Ishikawa (cell line): Measurements from ENCODE around the gene NT5DC4.
A peak's percentile ranks its signal among the peaks of the same experiment; 100 is the strongest.

ENCODE experiments used
- CEBPB ChIP-seq: IDR thresholded peaks from 2 replicates; pipeline ENCODE4 v1.6.1; 2012
- CREB1 ChIP-seq: IDR thresholded peaks from 2 replicates; pipeline ENCODE4 v1.6.1; 2012; ENCODE audit warnings: low read depth
- EGR1 ChIP-seq: IDR thresholded peaks from 2 replicates; pipeline ENCODE4 v1.6.1; 2012
- EP300 ChIP-seq: IDR thresholded peaks from 2 replicates; pipeline ENCODE4 v1.6.1; 2012; ENCODE audit warnings: borderline replicate concordance
- FOXM1 ChIP-seq: IDR thresholded peaks from 2 replicates; pipeline ENCODE4 v1.6.1; 2012; ENCODE audit warnings: low read depth, borderline replicate concordance
- NFIC ChIP-seq: IDR thresholded peaks from 2 replicates; pipeline ENCODE4 v1.6.1; 2012
- RAD21 ChIP-seq: IDR thresholded peaks from 2 replicates; pipeline ENCODE4 v1.6.1; 2012; ENCODE audit warnings: low read depth
- TAF1 ChIP-seq: IDR thresholded peaks from 2 replicates; pipeline ENCODE4 v1.6.1; 2012; ENCODE audit warnings: low read depth, mild to moderate bottlenecking
- TCF12 ChIP-seq: IDR thresholded peaks from 2 replicates; pipeline ENCODE4 v1.6.1; 2012; ENCODE audit warnings: low read depth
- TEAD4 ChIP-seq: IDR thresholded peaks from 2 replicates; pipeline ENCODE4 v1.6.1; 2012
- YY1 ChIP-seq: IDR thresholded peaks from 2 replicates; pipeline ENCODE4 v1.6.1; 2012; ENCODE audit warnings: low read depth
- ZBTB7A ChIP-seq: IDR thresholded peaks from 2 replicates; pipeline ENCODE4 v1.6.1; 2012; ENCODE audit warnings: low read depth
- TF ChIP-seq, protein P1 (sequence below): IDR thresholded peaks from 2 replicates; pipeline ENCODE4 v1.6.1; 2012
- TF ChIP-seq, protein P2 (sequence below): IDR thresholded peaks from 2 replicates; pipeline ENCODE4 v1.6.1; 2012; ENCODE audit warnings: low read depth, mild to moderate bottlenecking
- TF ChIP-seq, protein P3 (sequence below): IDR thresholded peaks from 2 replicates; pipeline ENCODE4 v1.6.1; 2012

The NT5DC4 gene

DNA sequence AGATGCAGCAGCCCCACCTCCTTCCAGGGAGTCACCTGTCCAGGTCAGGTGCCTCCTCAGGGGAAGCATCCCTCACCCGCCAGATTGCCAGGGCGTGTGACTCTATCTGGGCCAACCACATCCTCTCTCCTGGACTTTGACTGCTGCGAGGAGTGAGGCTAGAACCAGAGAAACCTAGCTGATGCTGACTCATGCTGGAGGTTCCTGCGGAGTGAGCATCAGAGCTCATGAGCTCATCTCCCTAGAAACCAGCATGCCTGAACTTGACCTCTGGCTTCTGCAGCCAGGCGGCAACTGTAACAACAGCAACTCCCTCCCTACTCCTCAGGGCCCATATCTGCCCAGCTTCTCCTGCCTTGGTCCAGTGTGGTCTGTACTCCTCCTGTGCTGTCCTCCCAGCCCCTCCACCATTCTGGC, 28.3 kb upstream of the NT5DC4 start:
- TF ChIP-seq CREB1 (no peak), TEAD4 (no peak), EGR1 (no peak)
- TF ChIP-seq, protein P1, sequence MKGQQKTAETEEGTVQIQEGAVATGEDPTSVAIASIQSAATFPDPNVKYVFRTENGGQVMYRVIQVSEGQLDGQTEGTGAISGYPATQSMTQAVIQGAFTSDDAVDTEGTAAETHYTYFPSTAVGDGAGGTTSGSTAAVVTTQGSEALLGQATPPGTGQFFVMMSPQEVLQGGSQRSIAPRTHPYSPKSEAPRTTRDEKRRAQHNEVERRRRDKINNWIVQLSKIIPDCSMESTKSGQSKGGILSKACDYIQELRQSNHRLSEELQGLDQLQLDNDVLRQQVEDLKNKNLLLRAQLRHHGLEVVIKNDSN = peak; percentile 33; the same call in 1 of the 2 replicates
- TF ChIP-seq, protein P2, sequence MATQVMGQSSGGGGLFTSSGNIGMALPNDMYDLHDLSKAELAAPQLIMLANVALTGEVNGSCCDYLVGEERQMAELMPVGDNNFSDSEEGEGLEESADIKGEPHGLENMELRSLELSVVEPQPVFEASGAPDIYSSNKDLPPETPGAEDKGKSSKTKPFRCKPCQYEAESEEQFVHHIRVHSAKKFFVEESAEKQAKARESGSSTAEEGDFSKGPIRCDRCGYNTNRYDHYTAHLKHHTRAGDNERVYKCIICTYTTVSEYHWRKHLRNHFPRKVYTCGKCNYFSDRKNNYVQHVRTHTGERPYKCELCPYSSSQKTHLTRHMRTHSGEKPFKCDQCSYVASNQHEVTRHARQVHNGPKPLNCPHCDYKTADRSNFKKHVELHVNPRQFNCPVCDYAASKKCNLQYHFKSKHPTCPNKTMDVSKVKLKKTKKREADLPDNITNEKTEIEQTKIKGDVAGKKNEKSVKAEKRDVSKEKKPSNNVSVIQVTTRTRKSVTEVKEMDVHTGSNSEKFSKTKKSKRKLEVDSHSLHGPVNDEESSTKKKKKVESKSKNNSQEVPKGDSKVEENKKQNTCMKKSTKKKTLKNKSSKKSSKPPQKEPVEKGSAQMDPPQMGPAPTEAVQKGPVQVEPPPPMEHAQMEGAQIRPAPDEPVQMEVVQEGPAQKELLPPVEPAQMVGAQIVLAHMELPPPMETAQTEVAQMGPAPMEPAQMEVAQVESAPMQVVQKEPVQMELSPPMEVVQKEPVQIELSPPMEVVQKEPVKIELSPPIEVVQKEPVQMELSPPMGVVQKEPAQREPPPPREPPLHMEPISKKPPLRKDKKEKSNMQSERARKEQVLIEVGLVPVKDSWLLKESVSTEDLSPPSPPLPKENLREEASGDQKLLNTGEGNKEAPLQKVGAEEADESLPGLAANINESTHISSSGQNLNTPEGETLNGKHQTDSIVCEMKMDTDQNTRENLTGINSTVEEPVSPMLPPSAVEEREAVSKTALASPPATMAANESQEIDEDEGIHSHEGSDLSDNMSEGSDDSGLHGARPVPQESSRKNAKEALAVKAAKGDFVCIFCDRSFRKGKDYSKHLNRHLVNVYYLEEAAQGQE = no peak

DNA sequence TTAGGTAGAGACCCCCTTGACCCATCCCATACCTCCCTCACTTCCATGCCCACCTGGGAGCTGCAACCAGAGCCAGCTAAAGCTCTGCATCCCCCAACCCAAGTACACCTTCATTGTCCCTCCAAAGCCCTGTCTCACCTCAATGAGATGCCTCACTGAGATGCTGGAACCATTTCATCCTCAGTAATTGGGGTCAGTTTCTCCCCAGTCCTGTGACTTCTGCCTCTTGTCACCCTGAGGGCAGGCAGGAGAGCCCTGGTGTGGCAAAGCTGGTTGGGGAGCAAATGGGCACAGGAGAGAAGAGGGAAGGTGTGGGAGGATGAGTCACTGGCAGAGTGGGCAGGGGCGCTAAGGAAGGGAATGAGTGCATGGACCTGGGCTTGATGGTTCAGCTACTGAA, 27.9 kb upstream of the NT5DC4 start:
- TF ChIP-seq RAD21 (no peak), EP300 (no peak), CEBPB (no peak), NFIC (no peak), TCF12 (no peak), ZBTB7A (no peak), YY1 (no peak), CREB1 (no peak), TEAD4 (no peak), EGR1 (no peak), FOXM1 (no peak), TAF1 (no peak)
- TF ChIP-seq, protein P2 = no peak
- TF ChIP-seq, protein P1 = no peak
- TF ChIP-seq, protein P3, sequence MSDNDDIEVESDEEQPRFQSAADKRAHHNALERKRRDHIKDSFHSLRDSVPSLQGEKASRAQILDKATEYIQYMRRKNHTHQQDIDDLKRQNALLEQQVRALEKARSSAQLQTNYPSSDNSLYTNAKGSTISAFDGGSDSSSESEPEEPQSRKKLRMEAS = no peak

DNA sequence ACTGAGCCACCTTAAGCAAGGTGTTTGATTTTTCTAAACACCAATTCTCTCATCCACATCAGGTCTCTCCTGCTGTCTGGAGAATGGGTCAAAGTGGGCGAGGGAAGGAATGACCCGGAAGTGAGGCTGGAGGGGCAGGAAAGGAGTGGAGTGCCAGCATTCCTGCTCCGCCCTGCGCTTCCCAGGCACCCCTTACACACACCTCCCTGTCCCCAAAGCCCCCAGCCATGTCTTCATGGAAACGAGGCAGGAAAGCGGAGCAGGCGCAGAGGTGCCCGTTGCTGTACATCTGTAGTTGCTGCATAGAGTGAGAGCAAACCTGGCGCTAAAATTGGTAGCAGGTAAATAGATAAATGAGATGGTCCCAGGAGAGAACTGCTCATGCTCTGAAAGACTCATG, 27.2 kb upstream of the NT5DC4 start:
- TF ChIP-seq ZBTB7A (no peak), TAF1 (no peak), CREB1 (no peak), NFIC (no peak), CEBPB (no peak), TCF12 (no peak), EGR1 (no peak), YY1 (no peak), TEAD4 (no peak), FOXM1 (no peak), EP300 (no peak), RAD21 (no peak)
- TF ChIP-seq, protein P2 = no peak
- TF ChIP-seq, protein P1 = no peak
- TF ChIP-seq, protein P3 = no peak

DNA sequence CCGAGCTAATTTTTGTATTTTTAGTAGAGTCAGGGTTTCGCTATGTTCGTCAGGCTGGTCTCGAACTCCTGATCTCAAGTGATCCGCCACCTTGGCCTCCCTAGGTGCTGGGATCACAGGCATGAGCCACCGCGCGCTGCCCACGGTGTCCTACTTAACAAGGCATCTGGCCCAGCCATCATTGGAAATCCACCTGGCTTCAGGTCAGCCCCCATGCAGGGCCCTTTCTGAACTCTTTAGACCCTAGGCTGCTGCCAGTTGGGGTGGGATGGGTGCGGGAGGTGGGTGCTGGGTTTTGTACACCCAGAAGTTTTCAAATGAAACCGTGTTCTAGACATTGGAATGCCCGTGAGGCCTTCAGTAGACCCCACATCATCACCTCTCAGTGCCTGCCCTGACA, 26.6 kb upstream of the NT5DC4 start:
- TF ChIP-seq, protein P3 = no peak
- no peak for TF ChIP-seq TCF12
- no peak for TF ChIP-seq EGR1
- TF ChIP-seq TEAD4 = no peak
- no peak for TF ChIP-seq FOXM1
